Endothelial cell of umbilical vein (primary cell): ENCODE results near the gene DMD. TPM values are rescaled to one million over a fixed set of nuclear protein-coding genes. Genes with fewer than 3 reads are reported as not detected.

Source experiments
- BruUV-seq: library from RNA; stranded (reverse); fragments of 400-500 nt; replicated peaks from 2 replicates; lab custom pipeline; 2021; lab: Mats Ljungman, UMichigan
- CTCF ChIA-PET: fragments of 300-600, 350-600 bp; sonication (Branson Sonifier 250); formaldehyde crosslinking; loops from one replicate; lab custom pipeline; 2021; ENCODE audit warnings: antibody characterized with exemption, inconsistent platforms; lab: Charles Lee
- POLR2A ChIA-PET: fragments of 300-600, 350-600 bp; sonication (Branson Sonifier 250); formaldehyde crosslinking; loops from one replicate; lab custom pipeline; 2021; ENCODE audit warnings: antibody characterized with exemption, inconsistent platforms; lab: Charles Lee
- DNase-seq: peaks from one replicate; pipeline ENCODE4 v3.0.0-alpha.2; 2011; ENCODE audit warnings: low read depth, low spot score
- FAIRE-seq: peaks from 2 replicates; lab custom pipeline; 2011; peaks lifted over from hg19 to GRCh38; lab: Jason Lieb, UNC
- H2AFZ ChIP-seq: 2 replicates; pipeline ENCODE4 v1.6.0; 2012; ENCODE audit warnings: low read depth, low read length, control low read depth, inconsistent platforms
- H3K27ac ChIP-seq: 2 replicates; pipeline ENCODE4 v1.5.1; 2011; ENCODE audit warnings: low read depth, mild to moderate bottlenecking, control low read depth, low read length, moderate library complexity; ENCODE audit not compliant: insufficient read depth
- H3K27me3 ChIP-seq, 2 experiments: 2 replicates each; pipeline versions ENCODE4 v1.6.0 to v1.6.1; 2011; ENCODE audit warnings: low read length in 2 of 2, mixed read lengths in 1 of 2; ENCODE audit not compliant: control insufficient read depth in 2 of 2, insufficient read depth in 2 of 2
- H3K36me3 ChIP-seq, 2 experiments: 2 replicates in 1 of 2; 3 replicates in 1 of 2; pipeline ENCODE4 v1.5.1; 2011; ENCODE audit warnings: low read length in 2 of 2, mild to moderate bottlenecking in 1 of 2, moderate library complexity in 1 of 2; ENCODE audit not compliant: control insufficient read depth in 2 of 2, insufficient read depth in 2 of 2; ENCODE audit errors: extremely low read depth in 1 of 2
- H3K4me1 ChIP-seq: 3 replicates; pipeline ENCODE4 v1.5.1; 2011; ENCODE audit warnings: mild to moderate bottlenecking, low read length; ENCODE audit not compliant: control insufficient read depth, insufficient read depth; ENCODE audit errors: extremely low read depth
- H3K4me2 ChIP-seq: 2 replicates; pipeline ENCODE4 v1.6.1; 2011; ENCODE audit warnings: low read length, control low read depth, mixed read lengths; ENCODE audit not compliant: insufficient read depth
- H3K4me3 ChIP-seq, 3 experiments: fragments of 200-600 bp in 1 of 3; sonication (generic), shearing (Covaris generic) in 1 of 3; replicated peaks in 1 of 3; 2 replicates each; pipeline ENCODE4 v1.5.1; 2011 to 2016; ENCODE audit warnings: control low read depth in 3 of 3, low read length in 3 of 3, mild to moderate bottlenecking in 2 of 3, inconsistent platforms in 1 of 3, low read depth in 1 of 3, moderate library complexity in 1 of 3; ENCODE audit not compliant: insufficient read depth in 1 of 3
- H3K79me2 ChIP-seq: 2 replicates; pipeline ENCODE4 v1.6.0; 2012; ENCODE audit warnings: low read length, inconsistent platforms; ENCODE audit not compliant: control insufficient read depth, insufficient read depth
- H3K9ac ChIP-seq: replicated peaks from 2 replicates; pipeline ENCODE3; 2011; ENCODE audit warnings: low read length, control low read depth; ENCODE audit not compliant: insufficient read depth; ENCODE audit errors: extremely low read depth
- H3K9me1 ChIP-seq: replicated peaks from 3 replicates; pipeline ENCODE4 v1.6.0; 2011; ENCODE audit warnings: mild to moderate bottlenecking, low read length; ENCODE audit not compliant: control insufficient read depth, insufficient read depth; ENCODE audit errors: extremely low read depth
- H3K9me3 ChIP-seq: replicated peaks from 2 replicates; pipeline ENCODE4 v1.5.1; 2012; ENCODE audit warnings: low read length, inconsistent platforms; ENCODE audit not compliant: control insufficient read depth, insufficient read depth
- H4K20me1 ChIP-seq: replicated peaks from 2 replicates; pipeline ENCODE3; 2011; ENCODE audit warnings: mild to moderate bottlenecking, low read length; ENCODE audit not compliant: control insufficient read depth, insufficient read depth; ENCODE audit errors: extremely low read depth
- CTCF ChIP-seq, 2 donors: IDR thresholded peaks; 1 replicate in 1 of 2; 2 replicates in 1 of 2; pipeline ENCODE4 v1.5.1; 2011; ENCODE audit warnings: low read length in 2 of 2, mild to moderate bottlenecking in 2 of 2, moderate library complexity in 2 of 2, control low read depth in 1 of 2, inconsistent platforms in 1 of 2, low read depth in 1 of 2; ENCODE audit not compliant: insufficient read depth in 1 of 2; ENCODE audit errors: extremely low read depth in 1 of 2
- EZH2 ChIP-seq: IDR thresholded peaks from 2 replicates; pipeline ENCODE4 v1.6.1; 2012; ENCODE audit warnings: borderline replicate concordance, low read depth, mild to moderate bottlenecking, moderate library complexity, low read length, inconsistent platforms; ENCODE audit not compliant: severe bottlenecking
- FOS ChIP-seq: IDR thresholded peaks from 2 replicates; pipeline ENCODE4 v1.6.1; 2011; ENCODE audit warnings: mild to moderate bottlenecking, low read length, moderate library complexity, borderline replicate concordance; ENCODE audit not compliant: insufficient read depth
- GATA2 ChIP-seq: IDR thresholded peaks from 2 replicates; pipeline ENCODE4 v1.7.0; 2011; ENCODE audit warnings: low read depth, mild to moderate bottlenecking, moderate library complexity, mixed read lengths, low read length; ENCODE audit not compliant: insufficient read length, insufficient read depth
- JUN ChIP-seq: IDR thresholded peaks from 2 replicates; pipeline ENCODE4 v1.6.1; 2011; ENCODE audit warnings: borderline replicate concordance, low read depth; ENCODE audit not compliant: insufficient read length, insufficient read depth
- MAX ChIP-seq: IDR thresholded peaks from 2 replicates; pipeline ENCODE4 v1.6.1; 2011; ENCODE audit not compliant: insufficient read depth, insufficient read length
- MYC ChIP-seq: IDR thresholded peaks from one replicate; pipeline ENCODE4 v1.6.1; 2011; ENCODE audit warnings: mild to moderate bottlenecking, low read depth, low read length
- POLR2A ChIP-seq: IDR thresholded peaks from 2 replicates; pipeline ENCODE4 v1.6.1; 2012; ENCODE audit warnings: low read depth, mild to moderate bottlenecking, control low read depth, low read length
- POLR2AphosphoS5 ChIP-seq: IDR thresholded peaks from 2 replicates; pipeline ENCODE4 v1.6.1; 2012; ENCODE audit warnings: low read depth, mild to moderate bottlenecking, control low read depth, low read length, moderate library complexity; ENCODE audit not compliant: insufficient read depth
- dilution Hi-C: fragments of 300-500 bp; cut with MboI; formaldehyde crosslinking; loops from one replicate; pipeline ENCODE4 v1.15.0; 2019; ENCODE audit warnings: low sequenced_read_pairs; ENCODE audit not compliant: extremely low pct_ligation_motif_present
- intact Hi-C: fragments of 100-400 bp; cut with micrococcal nuclease; formaldehyde crosslinking; loops from one replicate; pipeline ENCODE4 v1.10.0; 2022
- polyA plus RNA-seq, 4 experiments: library from polyadenylated mRNA; depleted of rRNA in 3 of 4; stranded (reverse) in 3 of 4; unstranded in 1 of 4; fragments of >200 nt; gene quantifications; 2 replicates each; pipeline versions ENCODE4 v1.2.1 to v1.2.3, GENCODE V29; 2011 to 2012; ENCODE audit warnings: missing spikeins in 1 of 4
- total RNA-seq: library from RNA; stranded (reverse); gene quantifications from 2 replicates; pipeline ENCODE4 v1.2.3, GENCODE V29; 2021

The DMD gene
- total and polyA plus RNA-seq, 2 donors (not counting 3 experiments of a cell fraction or from before 2014, with no cell fraction given): 7.3 to 9.0 TPM

GRCh38 chrX:31420711-31421151 lies 1790.6 kb downstream of the DMD start:
- Histone ChIP-seq H3K27me3 (no peaks in the 10 kb centered on the region), H3K9ac (no peak overlapping the region), H3K4me1 (no peaks in the 10 kb centered on the region), H3K4me2 (no peak overlapping the region), H4K20me1 (no peaks in the 10 kb centered on the region), H2AFZ (no peak overlapping the region), H3K27ac (no peak overlapping the region), H3K4me3 (no peak overlapping the region), H3K9me3 (no peaks in the 10 kb centered on the region), H3K79me2 (no peaks in the 10 kb centered on the region), H3K36me3 (no peaks in the 10 kb centered on the region), H3K9me1 (no peaks in the 10 kb centered on the region)
- ChIA-PET CTCF (interaction anchor here (7.1 kb wide), 1 partner anchor 382 kb away, joined by 66 read pairs; no protein-coding TSS in a partner anchor), POLR2A (no interaction called here)
- dilution Hi-C loops: no loop called here
- no TSS peak for BruUV-seq
- no peak for TF ChIP-seq FOS
- no peak for TF ChIP-seq MAX
- TF ChIP-seq CTCF (IDR thresholded peaks at IDR 0.05; ENCODE audit: extremely low read depth in 1 of 2, insufficient read depth in 1 of 2, low read depth in 1 of 2, low read length in 2 of 2): no peak
- no peak for TF ChIP-seq JUN
- no peak for TF ChIP-seq MYC
- no peak for TF ChIP-seq EZH2
- TF ChIP-seq POLR2AphosphoS5: no peak
- no peak for TF ChIP-seq POLR2A
- no peak for TF ChIP-seq GATA2
- intact Hi-C loops: loop anchor here (5.0 kb wide), 1 partner anchor 153 kb away; no protein-coding TSS in a partner anchor
- no peak for FAIRE-seq
- no peak for DNase-seq
